ENCODE measurements around the gene USP6NL.

USP6NL gene

GRCh38 chr10:11615396-11615795 lies 3.9 kb upstream of the USP6NL start:
- no peak for DNase-seq

- DNase-seq: no peak
Observed at GRCh38 chr10:11612021-11613001, 861 bp upstream of the USP6NL start.

GRCh38 chr10:11610826-11611247 lies 613 bp downstream of the USP6NL start:
- peak in 1 of 2 experiments; percentile 28 for DNase-seq

GRCh38 chr10:11610166-11610825 lies 1.2 kb downstream of the USP6NL start:
- no peak for DNase-seq

- DNase-seq: no peak
Observed at GRCh38 chr10:11609492-11610093, 1.9 kb downstream of the USP6NL start.

GRCh38 chr10:11609052-11609451 lies 2.4 kb downstream of the USP6NL start:
- DNase-seq: no peak

- DNase-seq: no peak
Observed at GRCh38 chr10:11608159-11609013, 3.1 kb downstream of the USP6NL start.

- no peak for DNase-seq
Observed at GRCh38 chr10:11605807-11606408, 5.5 kb downstream of the USP6NL start.

- no peak for DNase-seq
Observed at GRCh38 chr10:11604865-11605650, 6.4 kb downstream of the USP6NL start.

GRCh38 chr10:11603741-11604140 lies 7.7 kb downstream of the USP6NL start:
- DNase-seq: no peak

GRCh38 chr10:11602919-11603523 lies 8.4 kb downstream of the USP6NL start:
- DNase-seq: peak; percentile 4 to 22

GRCh38 chr10:11602358-11602757 lies 9.1 kb downstream of the USP6NL start:
- no peak for DNase-seq

- DNase-seq: no peak
Observed at GRCh38 chr10:11601670-11602069, 9.8 kb downstream of the USP6NL start.

GRCh38 chr10:11600280-11600679 lies 11.2 kb downstream of the USP6NL start:
- no peak for DNase-seq

- DNase-seq: no peak
Observed at GRCh38 chr10:11598712-11599397, 12.6 kb downstream of the USP6NL start.

GRCh38 chr10:11597470-11597869 lies 14.0 kb downstream of the USP6NL start:
- DNase-seq: no peak

GRCh38 chr10:11595395-11595692 lies 16.1 kb downstream of the USP6NL start:
- DNase-seq: no peak

- DNase-seq: no peak
Observed at GRCh38 chr10:11594589-11595394, 16.7 kb downstream of the USP6NL start.

GRCh38 chr10:11593612-11594011 lies 17.8 kb downstream of the USP6NL start:
- no peak for DNase-seq

- no peak for DNase-seq
Observed at GRCh38 chr10:11589738-11590137, 21.7 kb downstream of the USP6NL start.
